ENCODE data around the gene ANKS3. TPM values are rescaled to one million over a fixed set of nuclear protein-coding genes. Genes with fewer than 3 reads are reported as not detected.

The ANKS3 gene
- total and polyA plus RNA-seq, 2 of the 8 experiments (the other 6 are each of a cell fraction or from before 2014, with no cell fraction given), result 15.5 to 23.9 TPM

DNA sequence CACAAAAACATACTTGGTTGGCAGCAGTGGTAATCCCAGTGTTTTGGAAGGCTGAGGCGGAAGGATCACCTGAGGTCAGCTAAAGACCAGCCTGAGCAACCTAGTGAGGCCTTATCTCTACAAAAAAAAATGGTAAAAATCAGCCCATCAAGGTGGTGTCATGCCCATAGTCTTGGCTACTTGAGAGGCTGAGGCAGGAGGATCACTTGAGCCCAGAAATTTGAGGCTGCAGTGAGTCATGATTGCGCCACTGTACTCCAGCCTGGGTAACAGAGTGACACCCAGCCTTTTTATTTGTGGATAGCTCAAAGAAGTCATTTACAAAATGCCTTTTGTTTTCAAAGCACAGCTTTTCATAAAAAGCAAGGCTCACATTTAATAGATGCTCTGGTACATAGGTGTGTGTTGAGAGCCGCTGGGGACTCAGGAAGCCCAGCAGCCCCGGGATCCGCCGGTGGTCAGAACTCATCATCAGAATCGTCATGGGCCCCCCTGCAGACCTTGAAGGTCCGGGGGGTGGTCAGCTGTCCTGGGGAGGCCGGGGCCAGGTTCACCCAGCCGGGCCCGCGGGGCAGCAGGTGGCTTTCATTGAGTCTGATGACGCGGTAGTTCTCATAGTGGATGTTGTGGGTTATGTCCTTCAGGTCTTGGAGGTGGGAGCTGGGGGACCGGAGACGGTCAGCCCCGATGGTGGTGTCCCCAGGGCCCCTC, 43.4 kb upstream of the ANKS3 start:
- H4K20me1 ChIP-seq (replicated peaks in 1 of 2; ENCODE audit: control insufficient read depth in 1 of 2, insufficient read depth in 2 of 2, low read length in 2 of 2), result no peaks in the 10 kb centered on the region
- H2BK12ac ChIP-seq (ENCODE audit: low read depth, low read length), result no peak overlapping the region
- no peak overlapping the region for H3K4me3 ChIP-seq (ENCODE audit: extremely low read depth in 1 of 4, insufficient read depth in 2 of 4, low read depth in 3 of 4, low read length in 4 of 4)
- no peak overlapping the region for H2AK5ac ChIP-seq (ENCODE audit: low read depth, low read length)
- no peak overlapping the region for H4K91ac ChIP-seq (replicated peaks; ENCODE audit: insufficient read length, low read length)
- H3K4me1 ChIP-seq (replicated peaks in 1 of 4; ENCODE audit: control insufficient read depth in 3 of 4, insufficient read depth in 4 of 4, low read length in 3 of 4), result no peaks in the 10 kb centered on the region
- TF ChIP-seq TAF1 (IDR thresholded peaks at IDR 0.05; ENCODE audit: low read depth, low read length), result no peak
- no peak overlapping the region for H3K27ac ChIP-seq (ENCODE audit: low read depth, low read length)
- 0 out of 2 replicates have a peak, but pooled peaks cover 2% of the 10 kb centered on the region for H3K23me2 ChIP-seq (ENCODE audit: low read depth, low read length)
- H3K4ac ChIP-seq (replicated peaks; ENCODE audit: insufficient read length, low read depth, low read length), result no peak overlapping the region
- H3K9me3 ChIP-seq (ENCODE audit: insufficient read depth in 2 of 2, low read depth in 1 of 2, low read length in 1 of 2), result no peaks in the 10 kb centered on the region
- ChIA-PET CTCF (ENCODE audit: partially characterized antibody) (interaction anchor here (1.2 kb wide), 1 partner anchor 11 kb away, joined by 4 read pairs; the partner anchor contains the start of gene SEPTIN12), POLR2A (ENCODE audit: partially characterized antibody) (interaction anchor here (0.9 to 2.3 kb wide), 4 partner anchors 9 to 78 kb away, joined by 3 to 5 read pairs (median 3); partner anchors contain the start of gene SEPTIN12)
- no peak overlapping the region for H3K23ac ChIP-seq (ENCODE audit: insufficient read length)
- H3K27me3 ChIP-seq (replicated peaks in 1 of 4; ENCODE audit: control insufficient read depth in 3 of 4, extremely low read depth in 1 of 4, insufficient read depth in 3 of 4, low read length in 3 of 4), result no peaks in the 10 kb centered on the region
- no peak for DNase-seq (ENCODE audit: low read depth in 1 of 2, low spot score in 2 of 2)
- H4K5ac ChIP-seq (ENCODE audit: insufficient read length, low read depth, low read length), result no peak overlapping the region
- H3K4me2 ChIP-seq (ENCODE audit: insufficient read depth in 1 of 2, low read depth in 2 of 2, low read length in 2 of 2), result no peak overlapping the region
- no peak overlapping the region for H3K9ac ChIP-seq (replicated peaks in 1 of 4; ENCODE audit: extremely low read depth in 1 of 4, low read depth in 3 of 4, low read length in 3 of 4)
- H3K18ac ChIP-seq (ENCODE audit: extremely low read depth, low read length), result no peak overlapping the region
- H4K8ac ChIP-seq (ENCODE audit: extremely low read depth, insufficient read depth, low read length), result no peak overlapping the region
- no peak overlapping the region for H2AFZ ChIP-seq (ENCODE audit: low read length)
- no peak overlapping the region for H2BK20ac ChIP-seq (ENCODE audit: low read length)
- H3K79me1 ChIP-seq (ENCODE audit: low read depth, low read length), result no peaks in the 10 kb centered on the region
- no peak for FAIRE-seq
- no peaks in the 10 kb centered on the region for H3K79me2 ChIP-seq (ENCODE audit: control insufficient read depth in 1 of 2, insufficient read depth in 2 of 2, low read length in 2 of 2)
- no peak overlapping the region for H2BK5ac ChIP-seq (ENCODE audit: low read depth, low read length)
- 93% methylated on average over 14 of the region's 17 CpGs; no CpG with 5 or more reads in 1 of the 2 experiments for WGBS, 2 experiments (ENCODE audit: extremely low coverage in 1 of 2, insufficient coverage in 1 of 2, insufficient read length in 1 of 2, insufficient replicate concordance in 2 of 2, low coverage in 1 of 2, low lambda C conversion rate in 2 of 2, missing lambda C conversion rate in 1 of 2)
- H3K14ac ChIP-seq (ENCODE audit: insufficient read length), result no peak overlapping the region
- H3K56ac ChIP-seq (replicated peaks; ENCODE audit: insufficient read length, low read depth, low read length), result no peak overlapping the region
- H2BK15ac ChIP-seq (ENCODE audit: low read length), result no peak overlapping the region
- H2BK120ac ChIP-seq (replicated peaks; ENCODE audit: low read depth, low read length), result no peak overlapping the region
- H3K36me3 ChIP-seq (ENCODE audit: control insufficient read depth in 2 of 4, insufficient read depth in 4 of 4, low read length in 3 of 4), result no peaks in the 10 kb centered on the region

Data from H1 (cell line).